Type B pancreatic cell (in vitro differentiated cells): Measurements from ENCODE around the gene SEC63. TPM values are rescaled to one million over a fixed set of nuclear protein-coding genes. Genes with fewer than 3 reads are reported as not detected.
"Not testable (repeated sequence)": the region's sequence is repeated elsewhere in the genome, so short reads cannot be mapped to it uniquely, and the experiment has no call there.

Experiments used
- DNase-seq: peaks from one replicate; pipeline ENCODE4 v3.0.0; 2021; ENCODE audit warnings: mixed read lengths; ENCODE audit not compliant: unreplicated experiment; ENCODE audit errors: extremely low spot score
- H3K27ac Mint-ChIP-seq: 2 replicates; pipeline ENCODE4 v1.8.0; 2021; ENCODE audit warnings: mild to moderate bottlenecking, mixed read lengths
- H3K27me3 Mint-ChIP-seq: 2 replicates; pipeline ENCODE4 v1.8.0; 2021; ENCODE audit warnings: mixed read lengths
- H3K36me3 Mint-ChIP-seq: 2 replicates; pipeline ENCODE4 v1.8.0; 2021; ENCODE audit warnings: mixed read lengths
- H3K4me1 Mint-ChIP-seq: one replicate; pipeline ENCODE4 v1.8.0; 2021; ENCODE audit warnings: mixed read lengths; ENCODE audit not compliant: unreplicated experiment
- H3K4me3 Mint-ChIP-seq: 2 replicates; pipeline ENCODE4 v1.8.0; 2021; ENCODE audit warnings: mild to moderate bottlenecking, mixed read lengths
- H3K9me3 Mint-ChIP-seq: 2 replicates; pipeline ENCODE4 v1.8.0; 2021; ENCODE audit warnings: mixed read lengths
- CTCF ChIP-seq: fragments of 200-600 bp; sonication (generic); conservative IDR thresholded peaks from 2 replicates; pipeline ENCODE4 v1.5.0; 2021; ENCODE audit warnings: antibody characterized with exemption, mild to moderate bottlenecking
- total RNA-seq: library from RNA; stranded (reverse); gene quantifications from 2 replicates; pipeline ENCODE4 v1.2.1, GENCODE V29; 2021; ENCODE audit warnings: low replicate concordance

SEC63 gene
- total RNA-seq, 1 donor from 2014 or later: 106 TPM

GRCh38 chr6:107862383-107862782 lies 95.6 kb downstream of the SEC63 start:
- H3K27me3 Mint-ChIP-seq: no peaks in the 10 kb centered on the region
- H3K27ac Mint-ChIP-seq: no peak overlapping the region
- TF ChIP-seq CTCF: no peak
- no peaks in the 10 kb centered on the region for H3K9me3 Mint-ChIP-seq
- no peaks in the 10 kb centered on the region for H3K36me3 Mint-ChIP-seq
- H3K4me3 Mint-ChIP-seq: no peak overlapping the region
- H3K4me1 Mint-ChIP-seq: peaks cover 5% of the 10 kb centered on the region
- no peak for DNase-seq

- not testable (repeated sequence) for H3K4me3 Mint-ChIP-seq, H3K9me3 Mint-ChIP-seq, H3K4me1 Mint-ChIP-seq, H3K36me3 Mint-ChIP-seq, DNase-seq, H3K27me3 Mint-ChIP-seq
- peak overlapping the region; percentile 39 for H3K27ac Mint-ChIP-seq
These were observed 97.0 kb downstream of the SEC63 start for GRCh38 chr6:107860963-107861362.

GRCh38 chr6:107860144-107860543 lies 97.9 kb downstream of the SEC63 start:
- H3K9me3 Mint-ChIP-seq, H3K27me3 Mint-ChIP-seq, H3K27ac Mint-ChIP-seq, DNase-seq, H3K4me1 Mint-ChIP-seq, H3K4me3 Mint-ChIP-seq, H3K36me3 Mint-ChIP-seq: not testable (repeated sequence)

- Mint-ChIP-seq H3K4me1 (peaks cover 4% of the 10 kb centered on the region), H3K27me3 (peaks cover 12% of the 10 kb centered on the region), H3K27ac (no peak overlapping the region), H3K4me3 (no peak overlapping the region), H3K9me3 (no peaks in the 10 kb centered on the region), H3K36me3 (no peaks in the 10 kb centered on the region)
- DNase-seq: no peak
- TF ChIP-seq CTCF: no peak
These were observed 104.8 kb downstream of the SEC63 start for GRCh38 chr6:107853230-107853629.

- Mint-ChIP-seq H3K27me3 (peaks cover 35% of the 10 kb centered on the region), H3K27ac (no peak overlapping the region), H3K4me3 (no peak overlapping the region), H3K4me1 (peaks cover 4% of the 10 kb centered on the region), H3K9me3 (no peaks in the 10 kb centered on the region), H3K36me3 (no peaks in the 10 kb centered on the region)
- no peak for TF ChIP-seq CTCF
- no peak for DNase-seq
These were observed 108.7 kb downstream of the SEC63 start for GRCh38 chr6:107849325-107849724.

- peaks cover 35% of the 10 kb centered on the region for H3K27me3 Mint-ChIP-seq
- H3K9me3 Mint-ChIP-seq: no peaks in the 10 kb centered on the region
- peak; percentile 94 for DNase-seq
- H3K36me3 Mint-ChIP-seq: no peaks in the 10 kb centered on the region
- H3K4me3 Mint-ChIP-seq: peak overlapping the region; percentile 85
- peak overlapping the region; percentile 13 for H3K27ac Mint-ChIP-seq
- peaks cover 4% of the 10 kb centered on the region for H3K4me1 Mint-ChIP-seq
- peak; percentile 99 for TF ChIP-seq CTCF
These were observed 109.9 kb downstream of the SEC63 start for GRCh38 chr6:107847844-107848802.
